Ishikawa (cell line): ENCODE data around the gene KCNK17.

Experiments
- CEBPB ChIP-seq: IDR thresholded peaks from 2 replicates; pipeline ENCODE4 v1.6.1; 2012
- CREB1 ChIP-seq: IDR thresholded peaks from 2 replicates; pipeline ENCODE4 v1.6.1; 2012; ENCODE audit warnings: low read depth
- EGR1 ChIP-seq: IDR thresholded peaks from 2 replicates; pipeline ENCODE4 v1.6.1; 2012
- EP300 ChIP-seq: IDR thresholded peaks from 2 replicates; pipeline ENCODE4 v1.6.1; 2012; ENCODE audit warnings: borderline replicate concordance
- FOXM1 ChIP-seq: IDR thresholded peaks from 2 replicates; pipeline ENCODE4 v1.6.1; 2012; ENCODE audit warnings: low read depth, borderline replicate concordance
- MAX ChIP-seq: IDR thresholded peaks from 2 replicates; pipeline ENCODE4 v1.6.1; 2012
- NFIC ChIP-seq: IDR thresholded peaks from 2 replicates; pipeline ENCODE4 v1.6.1; 2012
- RAD21 ChIP-seq: IDR thresholded peaks from 2 replicates; pipeline ENCODE4 v1.6.1; 2012; ENCODE audit warnings: low read depth
- REST ChIP-seq: IDR thresholded peaks from 2 replicates; pipeline ENCODE4 v1.6.1; 2012; ENCODE audit warnings: low read depth, mild to moderate bottlenecking
- TAF1 ChIP-seq: IDR thresholded peaks from 2 replicates; pipeline ENCODE4 v1.6.1; 2012; ENCODE audit warnings: low read depth, mild to moderate bottlenecking
- TCF12 ChIP-seq: IDR thresholded peaks from 2 replicates; pipeline ENCODE4 v1.6.1; 2012; ENCODE audit warnings: low read depth
- USF1 ChIP-seq: IDR thresholded peaks from 2 replicates; pipeline ENCODE4 v1.6.1; 2012
- YY1 ChIP-seq: IDR thresholded peaks from 2 replicates; pipeline ENCODE4 v1.6.1; 2012; ENCODE audit warnings: low read depth
- ZBTB7A ChIP-seq: IDR thresholded peaks from 2 replicates; pipeline ENCODE4 v1.6.1; 2012; ENCODE audit warnings: low read depth

Gene KCNK17

GRCh38 chr6:39303425-39304153 lies 10.6 kb downstream of the KCNK17 start:
- TF ChIP-seq RAD21 (no peak), EGR1 (no peak), TAF1 (no peak), REST (no peak), FOXM1 (no peak), EP300 (no peak), NFIC (no peak), YY1 (no peak), TCF12 (no peak)

- TF ChIP-seq RAD21 (peak; percentile 98), MAX (no peak), CEBPB (peak; percentile 78)
These were observed 11.4 kb downstream of the KCNK17 start for GRCh38 chr6:39302669-39303424.

GRCh38 chr6:39302011-39302410 lies 12.2 kb downstream of the KCNK17 start:
- TF ChIP-seq REST (no peak), CREB1 (no peak), USF1 (no peak), ZBTB7A (no peak), NFIC (no peak), FOXM1 (no peak), TCF12 (no peak), YY1 (no peak), EP300 (no peak), EGR1 (no peak)

- TF ChIP-seq RAD21 (peak; percentile 56), EGR1 (0 out of 2 replicates have a peak, but pooled peaks have one; percentile 19), NFIC (peak; percentile 25; the same call in 1 of the 2 replicates), MAX (no peak), ZBTB7A (no peak)
These were observed 12.6 kb downstream of the KCNK17 start for GRCh38 chr6:39301606-39302005.

GRCh38 chr6:39300739-39301138 lies 13.5 kb downstream of the KCNK17 start:
- no peak for TF ChIP-seq MAX
- no peak for TF ChIP-seq NFIC
- TF ChIP-seq USF1: no peak
- TF ChIP-seq EGR1: no peak
- no peak for TF ChIP-seq CEBPB
- no peak for TF ChIP-seq REST
